NT2/D1 (cell line): ENCODE measurements around the gene NLN.

ENCODE experiments used
- DNase-seq: peaks from one replicate; pipeline ENCODE4 v3.0.0-alpha.2; 2011; ENCODE audit warnings: low read depth, low spot score
- H3K27me3 ChIP-seq: 2 replicates; pipeline ENCODE4 v1.6.0; 2011; ENCODE audit warnings: mild to moderate bottlenecking; ENCODE audit not compliant: insufficient read length, insufficient read depth
- H3K36me3 ChIP-seq: 2 replicates; pipeline ENCODE4 v1.6.1; 2011; ENCODE audit warnings: mild to moderate bottlenecking, low read length, mixed read lengths; ENCODE audit not compliant: insufficient read depth, insufficient read length
- H3K4me1 ChIP-seq: 2 replicates; pipeline ENCODE4 v1.5.1; 2011; ENCODE audit not compliant: insufficient read depth, insufficient read length
- H3K4me3 ChIP-seq: 2 replicates; pipeline ENCODE4 v1.5.1; 2011; ENCODE audit warnings: low read depth; ENCODE audit not compliant: insufficient read length
- H3K9ac ChIP-seq: 2 replicates; pipeline ENCODE4 v1.6.0; 2011; ENCODE audit warnings: low read depth; ENCODE audit not compliant: insufficient read length
- H3K9me3 ChIP-seq: 2 replicates; pipeline ENCODE4 v1.5.1; 2011; ENCODE audit warnings: mild to moderate bottlenecking, low read length; ENCODE audit not compliant: insufficient read depth
- SUZ12 ChIP-seq: IDR thresholded peaks from 2 replicates; pipeline ENCODE4 v1.6.1; 2011; ENCODE audit not compliant: insufficient read length, insufficient read depth; ENCODE audit errors: extremely low read depth
- YY1 ChIP-seq: IDR thresholded peaks from 2 replicates; pipeline ENCODE4 v1.6.1; 2011; ENCODE audit not compliant: insufficient read length, insufficient read depth
- ZNF274 ChIP-seq: IDR thresholded peaks from 2 replicates; pipeline ENCODE4 v1.6.1; 2011; ENCODE audit warnings: mild to moderate bottlenecking, low read depth, low read length

Gene NLN

GRCh38 chr5:65813174-65813573 is 91.2 kb downstream of the NLN start:
- no peak for DNase-seq
- Histone ChIP-seq H3K4me1 (no peaks in the 10 kb centered on the region), H3K27me3 (no peaks in the 10 kb centered on the region), H3K36me3 (peaks cover 47% of the 10 kb centered on the region), H3K9me3 (no peaks in the 10 kb centered on the region), H3K9ac (no peak overlapping the region), H3K4me3 (no peak overlapping the region)
- TF ChIP-seq YY1 (no peak), ZNF274 (no peak), SUZ12 (no peak)

- no peaks in the 10 kb centered on the region for H3K27me3 ChIP-seq
- no peak overlapping the region for H3K4me3 ChIP-seq
- H3K36me3 ChIP-seq: peaks cover 42% of the 10 kb centered on the region
- TF ChIP-seq SUZ12: no peak
- no peak for TF ChIP-seq ZNF274
- no peak for TF ChIP-seq YY1
- no peaks in the 10 kb centered on the region for H3K9me3 ChIP-seq
- no peaks in the 10 kb centered on the region for H3K4me1 ChIP-seq
- H3K9ac ChIP-seq: no peak overlapping the region
- DNase-seq: no peak
These were observed 93.2 kb downstream of the NLN start for GRCh38 chr5:65815161-65815560.

- DNase-seq: no peak
- TF ChIP-seq SUZ12: no peak
- TF ChIP-seq ZNF274: no peak
- no peak for TF ChIP-seq YY1
- H3K4me3 ChIP-seq: no peak overlapping the region
- no peaks in the 10 kb centered on the region for H3K4me1 ChIP-seq
- H3K36me3 ChIP-seq: peaks cover 37% of the 10 kb centered on the region
- H3K9me3 ChIP-seq: no peaks in the 10 kb centered on the region
- H3K27me3 ChIP-seq: no peaks in the 10 kb centered on the region
- no peak overlapping the region for H3K9ac ChIP-seq
These were observed 94.7 kb downstream of the NLN start for GRCh38 chr5:65816729-65817128.

GRCh38 chr5:65817931-65818330 is 95.9 kb downstream of the NLN start:
- no peaks in the 10 kb centered on the region for H3K27me3 ChIP-seq
- DNase-seq: no peak
- H3K36me3 ChIP-seq: peaks cover 43% of the 10 kb centered on the region
- TF ChIP-seq ZNF274 (no peak), SUZ12 (no peak), YY1 (no peak)
- H3K9ac ChIP-seq: no peak overlapping the region
- no peak overlapping the region for H3K4me3 ChIP-seq
- H3K4me1 ChIP-seq: no peaks in the 10 kb centered on the region
- H3K9me3 ChIP-seq: no peaks in the 10 kb centered on the region

- peaks cover 37% of the 10 kb centered on the region for H3K36me3 ChIP-seq
- no peaks in the 10 kb centered on the region for H3K4me1 ChIP-seq
- no peaks in the 10 kb centered on the region for H3K9me3 ChIP-seq
- no peak overlapping the region for H3K4me3 ChIP-seq
- no peak for TF ChIP-seq YY1
- no peak for TF ChIP-seq SUZ12
- no peak for TF ChIP-seq ZNF274
- no peaks in the 10 kb centered on the region for H3K27me3 ChIP-seq
- DNase-seq: no peak
- no peak overlapping the region for H3K9ac ChIP-seq
These were observed 96.6 kb downstream of the NLN start for GRCh38 chr5:65818592-65818991.

GRCh38 chr5:65819215-65819904 is 97.4 kb downstream of the NLN start:
- no peaks in the 10 kb centered on the region for H3K9me3 ChIP-seq
- peaks cover 30% of the 10 kb centered on the region for H3K36me3 ChIP-seq
- no peak for DNase-seq
- no peaks in the 10 kb centered on the region for H3K27me3 ChIP-seq
- TF ChIP-seq YY1 (no peak), SUZ12 (no peak), ZNF274 (no peak)
- no peak overlapping the region for H3K4me3 ChIP-seq
- no peak overlapping the region for H3K9ac ChIP-seq
- H3K4me1 ChIP-seq: no peaks in the 10 kb centered on the region

- H3K9ac ChIP-seq: no peak overlapping the region
- DNase-seq: no peak
- H3K9me3 ChIP-seq: no peaks in the 10 kb centered on the region
- H3K4me3 ChIP-seq: no peak overlapping the region
- H3K27me3 ChIP-seq: no peaks in the 10 kb centered on the region
- no peaks in the 10 kb centered on the region for H3K4me1 ChIP-seq
- H3K36me3 ChIP-seq: peaks cover 29% of the 10 kb centered on the region
- no peak for TF ChIP-seq YY1
- no peak for TF ChIP-seq SUZ12
- no peak for TF ChIP-seq ZNF274
These were observed 97.9 kb downstream of the NLN start for GRCh38 chr5:65819905-65820240.
